ENCODE results near the gene CRB2.

Gene CRB2

GRCh38 chr9:123421186-123421585, 65.2 kb downstream of the CRB2 start:
- no peak for TF ChIP-seq CREB1 (IDR thresholded peaks at IDR 0.05; ENCODE audit: low read depth)
- TF ChIP-seq REST (IDR thresholded peaks at IDR 0.05; ENCODE audit: low read depth): no peak
- TF ChIP-seq TAF1 (IDR thresholded peaks at IDR 0.05; ENCODE audit: low read depth): no peak
- no peak for TF ChIP-seq RAD21 (IDR thresholded peaks at IDR 0.05; ENCODE audit: low read depth)
- no peak for TF ChIP-seq TEAD4 (IDR thresholded peaks at IDR 0.05)
- no peak for TF ChIP-seq CEBPB (IDR thresholded peaks at IDR 0.05)
- no peak for TF ChIP-seq TCF12 (IDR thresholded peaks at IDR 0.05; ENCODE audit: low read depth)
- no peak for TF ChIP-seq EP300 (IDR thresholded peaks at IDR 0.05; ENCODE audit: borderline replicate concordance)
- TF ChIP-seq YY1 (IDR thresholded peaks at IDR 0.05; ENCODE audit: low read depth): no peak
- no peak for TF ChIP-seq MAX (IDR thresholded peaks at IDR 0.05)
- TF ChIP-seq ZBTB7A (IDR thresholded peaks at IDR 0.05; ENCODE audit: low read depth): no peak

- TF ChIP-seq EP300 (IDR thresholded peaks at IDR 0.05; ENCODE audit: borderline replicate concordance) (no peak), TEAD4 (IDR thresholded peaks at IDR 0.05) (peak; percentile 61)
Observed at GRCh38 chr9:123421801-123422455, 65.9 kb downstream of the CRB2 start.

- no peak for TF ChIP-seq USF1 (IDR thresholded peaks at IDR 0.05)
- TF ChIP-seq YY1 (IDR thresholded peaks at IDR 0.05; ENCODE audit: low read depth): no peak
- TF ChIP-seq CREB1 (IDR thresholded peaks at IDR 0.05; ENCODE audit: low read depth): no peak
- TF ChIP-seq RAD21 (IDR thresholded peaks at IDR 0.05; ENCODE audit: low read depth): no peak
- TF ChIP-seq MAX (IDR thresholded peaks at IDR 0.05): no peak
- no peak for TF ChIP-seq NFIC (IDR thresholded peaks at IDR 0.05)
- TF ChIP-seq CEBPB (IDR thresholded peaks at IDR 0.05): no peak
- TF ChIP-seq EGR1 (IDR thresholded peaks at IDR 0.05): no peak
- TF ChIP-seq ZBTB7A (IDR thresholded peaks at IDR 0.05; ENCODE audit: low read depth): no peak
- TF ChIP-seq TAF1 (IDR thresholded peaks at IDR 0.05; ENCODE audit: low read depth): no peak
- TF ChIP-seq TCF12 (IDR thresholded peaks at IDR 0.05; ENCODE audit: low read depth): no peak
- no peak for TF ChIP-seq EP300 (IDR thresholded peaks at IDR 0.05; ENCODE audit: borderline replicate concordance)
Observed at GRCh38 chr9:123422635-123423310, 66.8 kb downstream of the CRB2 start.

- no peak for TF ChIP-seq EP300 (IDR thresholded peaks at IDR 0.05; ENCODE audit: borderline replicate concordance)
- no peak for TF ChIP-seq TEAD4 (IDR thresholded peaks at IDR 0.05)
- no peak for TF ChIP-seq YY1 (IDR thresholded peaks at IDR 0.05; ENCODE audit: low read depth)
- no peak for TF ChIP-seq TCF12 (IDR thresholded peaks at IDR 0.05; ENCODE audit: low read depth)
- TF ChIP-seq REST (IDR thresholded peaks at IDR 0.05; ENCODE audit: low read depth): no peak
- no peak for TF ChIP-seq NFIC (IDR thresholded peaks at IDR 0.05)
Observed at GRCh38 chr9:123423311-123423640, 67.3 kb downstream of the CRB2 start.

GRCh38 chr9:123424131-123424530, 68.1 kb downstream of the CRB2 start:
- TF ChIP-seq CREB1 (IDR thresholded peaks at IDR 0.05; ENCODE audit: low read depth) (no peak), EP300 (IDR thresholded peaks at IDR 0.05; ENCODE audit: borderline replicate concordance) (no peak), YY1 (IDR thresholded peaks at IDR 0.05; ENCODE audit: low read depth) (no peak), USF1 (IDR thresholded peaks at IDR 0.05) (no peak), MAX (IDR thresholded peaks at IDR 0.05) (no peak), CEBPB (IDR thresholded peaks at IDR 0.05) (no peak), RAD21 (IDR thresholded peaks at IDR 0.05; ENCODE audit: low read depth) (no peak), NFIC (IDR thresholded peaks at IDR 0.05) (no peak), TEAD4 (IDR thresholded peaks at IDR 0.05) (no peak), REST (IDR thresholded peaks at IDR 0.05; ENCODE audit: low read depth) (no peak), EGR1 (IDR thresholded peaks at IDR 0.05) (no peak)
